Subcutaneous adipose tissue (tissue), 4 donors: Measurements from ENCODE around the gene KCNA5. TPM values are rescaled to one million over a fixed set of nuclear protein-coding genes. Genes with fewer than 3 reads are reported as not detected.

Experiments used
- CTCF ChIP-seq: fragments of 450-650 bp; IDR thresholded peaks from one replicate; pipeline ENCODE4 v1.5.1; 2016; ENCODE audit warnings: low read depth, mild to moderate bottlenecking, control low read depth, antibody characterized with exemption, moderate library complexity
- total RNA-seq, 4 donors: library from RNA; depleted of rRNA; stranded (reverse); fragments of >200 nt; gene quantifications; one replicate each; pipeline ENCODE4 v1.1.0, GENCODE V29; 2016

Gene KCNA5
- total RNA-seq, 4 donors from 2014 or later: 0.19 to 0.33 (median 0.22) TPM; not detected in 1

GRCh38 chr12:5047729-5048128, 4.0 kb downstream of the KCNA5 start:
- TF ChIP-seq CTCF: no peak

- TF ChIP-seq CTCF: no peak
These were observed 6.9 kb downstream of the KCNA5 start for GRCh38 chr12:5050542-5050941.

GRCh38 chr12:5051334-5051733, 7.7 kb downstream of the KCNA5 start:
- no peak for TF ChIP-seq CTCF

DNA sequence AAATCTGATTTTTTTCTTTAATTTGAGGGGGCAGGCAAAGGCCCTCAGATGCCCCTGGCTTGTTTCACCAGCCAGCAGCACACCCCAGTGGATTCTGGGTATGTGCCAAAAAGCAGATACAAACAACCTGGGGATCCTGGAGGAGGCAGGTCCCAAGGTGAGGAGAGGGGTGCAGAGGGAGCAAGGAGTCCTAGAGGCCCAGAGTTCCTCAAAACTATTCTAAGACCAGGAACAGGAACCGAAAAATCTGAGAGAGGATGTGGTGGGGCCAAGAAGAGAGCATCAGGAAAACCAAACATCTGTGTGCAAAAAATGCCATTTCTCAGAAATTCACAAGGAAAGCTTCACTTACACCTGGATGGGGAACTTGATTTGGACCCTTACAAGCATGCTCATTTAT, 8.2 kb downstream of the KCNA5 start:
- TF ChIP-seq CTCF: no peak

DNA sequence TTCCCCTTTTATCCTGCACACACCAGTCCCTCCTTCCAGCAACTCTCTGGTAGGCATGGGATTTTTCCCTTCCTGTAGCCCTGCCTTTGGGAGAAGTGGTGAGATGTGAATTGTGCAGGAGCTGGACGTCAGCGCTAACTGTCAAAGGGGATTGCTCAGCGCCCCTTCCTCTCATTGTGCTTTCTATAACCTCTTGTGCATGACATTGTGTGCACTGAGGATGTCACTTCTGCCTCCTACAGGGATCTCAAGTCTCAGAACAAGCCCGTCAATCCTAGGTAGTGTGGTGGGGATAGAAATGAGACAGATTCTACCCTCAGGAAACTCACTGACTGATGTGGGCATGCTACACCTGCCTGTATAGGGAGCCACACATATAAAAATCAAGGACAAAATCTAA, 8.7 kb downstream of the KCNA5 start:
- no peak for TF ChIP-seq CTCF

- no peak for TF ChIP-seq CTCF
These were observed 15.7 kb downstream of the KCNA5 start for GRCh38 chr12:5059358-5059757.

DNA sequence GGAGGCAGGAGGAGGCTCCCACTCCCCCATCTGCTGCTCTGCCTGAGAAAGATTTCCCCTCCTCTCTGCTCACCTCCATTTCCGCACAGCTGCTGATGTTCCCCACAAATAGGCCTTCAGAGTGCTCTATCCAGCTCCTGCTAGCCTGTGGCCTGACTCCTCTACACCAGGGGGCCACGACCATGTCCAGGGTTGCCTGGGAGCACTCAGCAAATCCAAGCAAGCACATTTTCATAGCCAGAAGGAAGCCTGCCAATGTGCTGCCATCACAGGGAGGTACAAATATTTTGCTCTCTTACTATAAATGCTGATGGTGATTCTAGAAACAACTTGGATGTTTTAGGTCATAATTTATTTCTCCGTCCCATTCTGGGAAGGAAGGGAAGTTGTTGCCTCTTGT, 17.3 kb downstream of the KCNA5 start:
- TF ChIP-seq CTCF: no peak
